NCI-H748 (cell line): ENCODE results near the gene TOMM6.
"Not testable (repeated sequence)": the region's sequence is repeated elsewhere in the genome, so short reads cannot be mapped to it uniquely, and the experiment has no call there.

Experiments used
- DNase-seq: peaks from one replicate; lab custom pipeline; 2025; ENCODE audit not compliant: unreplicated experiment; lab: John Stamatoyannopoulos, UW

Gene TOMM6

DNA sequence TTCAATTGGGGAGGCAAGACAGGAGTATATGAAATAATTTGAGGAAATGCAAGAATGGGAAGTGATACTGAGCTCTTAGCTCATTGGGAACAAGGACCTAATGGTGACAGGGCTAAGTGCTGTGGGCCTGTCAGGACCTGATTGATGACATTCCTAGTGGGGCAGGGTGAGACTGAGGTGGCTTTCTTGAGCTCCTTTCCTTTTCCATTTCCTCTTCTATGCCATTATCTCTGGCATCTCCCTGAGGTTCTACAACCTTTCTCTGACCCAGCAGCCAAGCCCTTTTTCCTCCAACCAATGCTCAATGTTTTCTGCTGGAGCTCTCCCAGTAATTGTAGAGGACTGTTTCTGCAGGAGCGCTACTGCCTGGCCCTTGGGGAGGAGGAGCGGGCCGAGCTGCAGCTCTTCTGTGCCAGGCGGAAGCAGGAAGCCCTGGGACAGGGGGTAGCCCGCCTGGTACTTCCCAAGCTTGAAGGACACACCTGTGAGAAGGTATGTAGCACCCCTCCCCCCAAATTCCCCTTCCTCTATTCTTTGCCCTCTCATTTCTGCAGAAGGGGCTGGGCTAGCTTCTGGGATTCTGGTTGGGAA, 2.8 kb upstream of the TOMM6 start:
- no peak for DNase-seq

DNA sequence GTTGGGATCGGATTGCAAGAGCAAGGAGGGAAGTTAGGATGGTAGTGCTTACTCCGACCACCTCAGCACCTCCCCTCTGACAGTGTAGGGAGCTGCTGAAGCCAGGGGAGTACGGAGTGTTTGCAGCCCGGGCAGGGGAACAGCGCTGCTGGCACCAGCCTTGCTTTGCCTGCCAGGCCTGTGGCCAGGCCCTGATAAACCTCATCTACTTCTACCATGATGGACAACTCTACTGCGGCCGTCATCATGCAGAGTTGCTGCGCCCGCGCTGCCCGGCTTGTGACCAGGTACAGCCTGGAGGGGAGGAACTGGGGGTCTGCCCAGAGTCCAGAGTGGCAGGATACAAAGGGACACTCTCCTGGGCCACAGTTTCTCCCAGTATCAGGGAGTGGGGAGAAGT, 2.2 kb upstream of the TOMM6 start:
- no peak for DNase-seq

DNA sequence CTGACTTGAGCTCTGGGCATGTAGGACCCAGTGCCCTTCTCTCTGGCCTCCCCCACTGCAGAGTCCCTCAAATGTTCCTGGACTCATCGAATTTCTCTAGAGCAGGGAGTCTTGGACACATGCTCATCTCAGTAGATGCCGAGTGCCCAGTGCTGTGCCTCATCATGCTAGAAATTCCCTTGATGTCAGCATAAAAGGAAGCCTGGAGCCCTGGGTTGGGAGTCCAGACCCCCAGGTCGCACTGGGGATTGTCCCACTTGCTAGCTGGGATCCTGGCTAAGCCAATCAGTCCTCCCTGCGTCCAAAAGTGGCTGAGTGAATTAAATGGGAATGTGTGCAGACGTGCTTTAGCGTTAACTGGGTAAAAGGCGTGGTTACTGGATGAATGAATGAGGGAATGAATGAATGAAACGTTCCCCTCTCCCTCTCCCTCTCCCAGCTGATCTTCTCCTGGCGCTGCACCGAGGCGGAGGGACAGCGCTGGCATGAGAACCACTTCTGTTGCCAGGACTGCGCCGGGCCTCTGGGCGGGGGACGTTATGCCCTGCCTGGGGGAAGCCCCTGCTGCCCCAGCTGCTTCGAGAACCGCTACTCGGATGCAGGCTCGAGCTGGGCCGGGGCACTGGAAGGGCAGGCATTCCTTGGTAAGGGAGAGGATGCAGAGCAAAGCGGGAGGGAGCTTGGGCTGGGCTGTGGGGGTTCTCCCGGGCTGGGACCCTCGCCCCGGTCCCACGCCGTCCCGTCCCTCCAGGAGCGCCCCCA, 1.6 kb upstream of the TOMM6 start:
- peak; percentile 61 for DNase-seq

DNA sequence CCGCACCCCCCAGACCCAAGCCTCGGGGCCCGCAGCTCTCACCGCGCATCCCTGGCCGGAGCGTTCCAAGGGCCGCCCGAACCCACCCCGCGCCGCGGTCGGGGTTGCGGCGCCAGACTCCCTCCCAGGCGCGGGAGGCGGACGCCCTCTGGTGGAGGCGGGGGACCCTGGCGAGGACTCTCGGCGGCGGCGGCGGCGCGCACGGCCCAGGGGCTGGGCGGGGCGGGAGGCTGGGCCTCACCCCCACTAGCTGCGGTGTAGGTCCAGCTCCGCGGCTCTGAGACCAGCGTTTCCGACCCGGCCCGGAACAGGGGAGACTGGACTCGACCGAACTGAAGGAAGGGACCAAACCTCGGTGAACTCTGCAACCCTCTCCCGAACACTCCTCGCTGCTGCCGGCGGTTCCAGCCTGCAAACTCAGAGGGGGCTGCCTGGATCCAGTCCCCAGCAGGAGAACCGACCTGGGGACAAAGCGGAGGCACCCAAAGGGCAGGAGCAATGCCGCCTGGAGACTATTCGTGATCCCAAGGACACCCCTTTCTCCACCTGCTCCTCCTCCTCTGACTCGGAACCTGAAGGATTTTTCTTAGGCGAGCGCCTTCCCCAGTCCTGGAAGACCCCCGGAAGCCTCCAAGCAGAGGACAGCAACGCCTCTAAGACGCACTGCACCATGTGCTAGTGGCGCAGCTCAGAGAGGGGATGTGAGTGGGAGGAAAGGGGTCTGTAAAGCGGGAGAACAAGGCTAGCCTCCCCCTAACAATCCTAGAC, 859 bp upstream of the TOMM6 start:
- peak; percentile 89 for DNase-seq

DNA sequence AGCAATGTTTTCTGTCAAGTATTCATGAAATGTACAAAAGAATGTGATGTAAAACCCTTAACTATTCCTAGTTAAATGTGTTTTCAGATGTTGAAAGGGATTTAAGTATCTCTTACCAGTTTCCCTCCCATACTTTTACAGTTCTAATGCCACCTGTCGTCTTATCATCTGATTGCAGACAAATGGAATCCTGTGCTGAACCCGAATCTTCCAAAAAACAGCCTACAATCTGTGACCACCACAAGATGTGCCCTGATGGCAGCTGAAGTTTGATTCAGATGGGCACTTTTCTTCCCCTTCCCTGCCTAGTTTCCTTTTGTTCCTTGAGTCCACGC, 1.9 kb downstream of the TOMM6 start:
- no peak for DNase-seq

DNA sequence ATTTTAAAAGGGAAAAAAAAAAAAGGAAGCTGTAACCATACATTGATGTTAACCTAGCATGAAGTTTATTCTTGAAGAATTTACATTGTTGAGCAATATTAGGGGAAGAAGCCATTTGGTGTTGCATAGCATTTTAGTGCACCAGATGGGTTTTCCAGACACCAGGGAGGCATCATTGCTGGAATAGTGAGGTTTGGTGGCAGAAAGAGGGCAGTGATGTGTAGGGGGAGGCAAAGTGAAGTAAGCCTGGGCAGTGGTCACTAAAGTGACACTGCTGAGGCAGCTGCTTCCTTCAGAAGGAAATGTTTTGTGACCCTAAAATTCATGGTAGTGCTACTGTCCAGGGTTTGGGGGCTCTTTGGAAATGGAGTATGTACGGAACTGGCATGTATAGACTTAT, 2.6 kb downstream of the TOMM6 start:
- no peak for DNase-seq

DNA sequence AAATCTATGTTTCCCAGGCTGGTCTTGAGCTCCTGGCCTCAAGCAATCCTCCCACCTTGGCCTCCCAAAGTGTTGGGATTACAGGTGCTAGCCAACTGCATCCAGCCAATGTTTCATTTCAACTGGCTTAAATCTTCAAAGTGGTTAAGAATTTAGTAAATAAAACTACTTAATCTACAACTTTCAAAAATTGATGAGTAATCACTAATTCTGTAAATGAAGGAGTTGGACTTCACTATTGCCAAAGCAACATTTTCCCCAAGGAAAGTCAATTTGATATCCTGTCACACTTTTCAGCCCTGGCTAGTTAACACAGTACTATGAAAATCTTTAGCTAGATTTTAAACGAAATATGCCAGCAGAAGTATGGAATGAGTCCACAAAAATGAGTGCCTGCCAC, 3.8 kb downstream of the TOMM6 start:
- DNase-seq = no peak

DNA sequence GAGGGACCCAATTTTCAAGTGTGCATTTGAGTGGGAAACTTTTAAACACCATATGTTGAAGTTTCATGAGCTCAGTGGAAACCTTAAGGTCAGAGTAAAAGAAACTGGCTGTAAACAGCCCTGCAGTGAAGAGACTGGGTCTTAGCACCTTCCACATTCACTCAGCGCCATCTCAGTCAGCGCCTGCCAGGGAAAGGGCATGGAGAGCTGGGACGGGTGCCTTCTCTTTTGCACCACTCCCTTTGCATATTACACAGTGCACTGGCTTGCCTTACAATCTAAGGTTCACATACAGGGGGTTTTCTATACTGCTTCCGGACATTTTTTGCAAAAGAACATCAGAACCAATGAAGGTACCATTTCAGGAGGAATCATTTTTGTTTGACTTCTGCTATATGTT, 4.5 kb downstream of the TOMM6 start:
- no peak for DNase-seq

DNA sequence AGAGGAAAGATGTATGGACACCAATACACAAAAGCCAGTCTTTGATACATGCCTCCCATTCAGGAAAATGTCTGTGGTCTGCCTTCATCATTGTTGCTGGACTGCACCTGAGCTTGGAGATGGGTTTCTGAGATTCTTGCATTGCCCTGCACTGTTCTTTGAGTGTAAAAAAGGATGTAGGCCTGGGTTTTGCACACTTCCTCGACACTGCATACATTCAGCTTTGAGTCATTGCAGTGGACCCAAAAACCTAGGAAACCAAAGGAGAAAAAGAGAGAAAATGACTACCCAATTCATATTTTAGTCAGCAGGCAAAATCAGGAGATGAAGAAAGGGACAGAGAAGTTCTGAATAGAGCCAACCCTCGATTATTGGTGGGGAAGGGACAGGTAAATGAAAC, 9.0 kb downstream of the TOMM6 start:
- no peak for DNase-seq

DNA sequence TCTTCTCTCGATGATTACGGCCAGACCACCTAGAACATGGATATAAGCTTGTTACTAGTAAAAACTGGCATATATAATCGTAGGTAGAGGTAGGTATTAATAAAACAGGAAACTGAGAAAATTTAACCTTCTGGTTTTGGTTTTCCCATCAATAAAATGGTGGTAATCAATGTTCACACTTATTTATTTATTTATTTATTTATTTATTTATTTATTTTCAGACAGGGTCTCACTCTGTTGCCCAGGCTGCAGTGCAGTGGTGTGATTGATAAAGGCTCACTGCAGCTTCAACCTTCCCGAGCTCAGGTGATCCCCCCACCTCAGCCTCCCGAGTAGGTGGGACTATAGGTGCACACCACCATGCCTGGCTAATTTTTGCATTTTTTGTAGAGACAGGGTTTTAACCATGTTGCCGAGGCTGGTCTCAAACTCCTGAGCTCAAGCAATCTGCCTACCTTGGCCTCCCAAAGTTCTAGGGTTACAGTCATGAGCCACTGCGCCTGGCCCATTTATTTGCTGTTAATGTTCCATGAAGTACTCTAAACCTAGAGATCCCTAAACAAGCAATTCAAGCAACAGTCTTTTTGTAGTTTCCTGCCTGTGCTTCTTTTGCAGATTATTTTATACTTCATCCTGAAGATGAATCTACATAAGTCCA, 11.5 kb downstream of the TOMM6 start:
- DNase-seq = no peak

DNA sequence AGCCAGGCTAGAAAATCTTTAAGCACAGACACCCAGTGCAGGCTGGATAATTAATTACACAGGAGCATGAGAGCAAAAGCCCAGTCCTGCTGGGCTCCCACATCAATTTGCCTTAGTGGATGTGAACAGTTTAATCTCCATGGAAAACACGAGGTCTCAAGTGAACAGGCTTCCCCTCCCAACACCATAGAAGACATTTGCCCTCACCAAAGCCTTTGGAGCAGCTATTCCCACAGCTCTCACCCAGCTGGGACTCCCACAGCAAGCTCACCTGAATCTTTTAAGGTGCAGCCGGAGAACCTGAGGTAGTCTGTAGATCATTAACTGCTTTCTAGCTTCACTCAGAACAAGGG, 12.0 kb downstream of the TOMM6 start:
- no peak for DNase-seq

DNA sequence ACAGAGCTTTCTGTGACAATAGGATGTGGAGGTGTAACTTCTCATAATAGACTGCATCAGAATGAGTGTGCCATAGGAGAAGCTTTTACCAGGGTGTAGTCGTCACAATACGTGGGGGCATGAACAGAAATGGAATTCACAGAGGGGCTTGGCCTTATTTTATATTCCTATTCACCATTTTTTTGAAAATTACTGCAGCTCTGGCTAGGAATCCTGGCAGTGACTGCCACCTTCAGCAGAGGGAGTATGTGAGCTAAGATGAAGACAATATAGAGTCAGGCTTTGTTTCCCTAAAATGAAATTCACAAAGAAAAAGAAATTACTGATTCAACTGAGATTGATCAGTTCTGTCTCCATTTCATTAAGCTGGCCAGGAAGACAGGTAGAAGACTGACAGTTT, 13.9 kb downstream of the TOMM6 start:
- DNase-seq = no peak

DNA sequence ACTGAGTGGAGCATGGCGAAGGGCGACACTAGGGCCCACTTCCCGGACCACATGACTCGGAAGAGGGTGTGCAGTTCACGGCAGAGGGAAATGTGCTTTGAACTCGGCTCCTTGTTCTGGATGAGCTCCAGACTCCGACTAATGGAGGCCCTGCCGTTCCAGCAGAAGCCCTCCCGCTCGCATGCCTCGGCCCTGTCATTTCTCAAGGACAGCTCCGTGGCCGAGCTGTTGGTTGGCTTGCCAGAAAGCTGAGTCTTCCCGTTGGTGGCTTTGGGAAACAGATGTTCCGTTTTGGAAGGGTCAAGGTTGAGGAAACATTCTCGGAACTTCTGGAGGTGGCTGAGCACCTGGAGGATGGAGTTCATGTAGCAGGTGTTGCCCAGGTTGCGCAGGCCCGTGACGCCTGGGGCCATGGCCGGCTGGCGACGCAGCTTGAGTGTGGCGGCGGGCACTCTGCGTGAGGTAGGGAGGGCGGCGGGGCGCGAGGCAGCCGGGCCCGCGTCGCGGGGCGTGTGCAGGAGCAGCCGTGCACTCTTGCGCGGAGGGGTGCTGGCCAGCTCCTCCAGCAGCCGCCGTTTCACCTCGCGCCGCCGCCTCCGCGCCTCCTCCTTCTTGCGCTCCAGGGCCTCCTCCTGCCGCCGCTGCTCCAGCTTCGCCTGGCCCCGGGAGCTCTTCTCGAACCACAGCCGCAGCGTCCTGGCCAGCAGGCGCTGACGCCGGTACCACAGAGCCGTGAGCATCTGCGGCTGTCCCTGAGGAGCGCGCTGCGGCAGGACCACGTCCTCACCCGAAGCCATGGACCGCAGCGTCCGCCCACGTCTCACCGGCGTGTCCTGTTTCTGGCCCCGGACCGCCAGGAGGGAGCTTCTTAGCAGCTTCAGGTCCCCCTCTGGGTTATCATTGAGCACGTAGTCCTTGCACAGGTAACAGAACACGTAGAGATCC, 18.6 kb downstream of the TOMM6 start:
- DNase-seq = no peak

DNA sequence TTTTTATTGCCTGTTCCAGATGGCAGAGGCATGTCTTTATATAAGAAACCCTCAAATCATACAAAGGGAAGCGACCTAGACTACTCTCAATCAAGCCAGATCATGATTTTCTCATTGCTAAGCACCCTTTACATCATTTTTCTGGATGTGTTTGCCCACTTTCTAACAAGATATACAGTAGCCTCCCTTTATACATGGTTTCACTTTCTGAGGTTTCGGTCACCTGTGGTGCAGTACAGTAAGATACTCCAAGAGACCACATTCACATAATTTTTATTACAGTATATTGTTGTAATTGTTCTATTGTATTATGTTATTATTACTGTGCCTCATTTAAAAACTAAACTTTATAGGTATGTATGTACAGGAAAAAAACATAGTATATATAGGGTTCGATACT, 23.6 kb downstream of the TOMM6 start:
- DNase-seq = no peak

DNA sequence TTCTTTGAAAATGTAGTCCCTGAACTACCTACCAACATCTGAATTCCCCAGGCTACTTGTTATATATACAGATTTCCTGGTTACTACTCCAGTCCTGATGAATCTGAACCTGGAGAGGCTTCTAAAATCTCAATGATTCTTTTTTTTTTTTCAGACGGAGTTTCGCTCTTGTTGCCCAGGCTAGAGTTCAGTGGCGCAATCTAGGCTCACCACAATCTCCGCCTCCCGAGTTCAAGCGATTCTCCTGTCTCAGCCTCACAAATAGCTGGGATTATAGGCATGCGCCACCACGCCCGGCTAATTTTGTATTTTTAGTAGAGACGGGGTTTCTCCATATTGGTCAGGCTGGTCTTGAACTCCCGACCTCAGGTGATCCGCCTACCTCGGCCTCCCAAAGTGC, 24.5 kb downstream of the TOMM6 start:
- DNase-seq = not testable (repeated sequence)

DNA sequence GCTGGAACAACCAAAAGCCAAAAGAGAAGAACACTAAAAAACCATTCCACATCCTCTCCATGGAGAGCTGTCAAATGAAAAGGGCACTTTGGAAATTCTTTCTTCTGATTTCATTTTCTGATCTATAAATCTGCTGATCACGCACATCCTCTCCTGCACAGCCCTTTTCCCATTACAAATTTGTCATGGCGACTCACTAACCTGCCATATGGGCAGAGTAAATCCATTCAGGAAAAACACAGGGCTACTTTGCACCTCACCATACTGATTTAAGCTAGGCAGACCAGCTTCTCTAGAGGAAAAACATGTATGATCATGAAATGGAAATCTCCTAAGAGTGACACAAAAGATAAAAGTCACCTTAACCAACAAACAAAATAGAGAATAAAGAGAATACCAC, 26.0 kb downstream of the TOMM6 start:
- DNase-seq = no peak

DNA sequence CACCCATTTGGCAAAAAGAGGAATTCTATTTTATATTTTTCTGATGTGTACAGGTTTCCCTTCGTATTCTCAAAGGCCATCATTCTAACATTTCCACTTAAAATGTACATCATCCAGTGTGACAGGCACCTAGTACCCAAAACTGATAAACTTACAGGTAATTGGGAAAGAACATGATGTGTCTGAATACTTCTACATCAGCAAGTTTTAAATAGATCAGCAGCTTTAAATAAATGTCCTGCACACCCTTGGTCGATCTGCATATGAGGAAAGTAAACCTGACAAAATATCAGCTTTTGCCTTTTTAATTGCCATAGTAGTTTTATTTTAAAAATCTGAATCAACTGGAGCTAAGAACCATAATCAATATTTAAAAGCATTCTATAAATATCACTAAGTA, 26.5 kb downstream of the TOMM6 start:
- no peak for DNase-seq

DNA sequence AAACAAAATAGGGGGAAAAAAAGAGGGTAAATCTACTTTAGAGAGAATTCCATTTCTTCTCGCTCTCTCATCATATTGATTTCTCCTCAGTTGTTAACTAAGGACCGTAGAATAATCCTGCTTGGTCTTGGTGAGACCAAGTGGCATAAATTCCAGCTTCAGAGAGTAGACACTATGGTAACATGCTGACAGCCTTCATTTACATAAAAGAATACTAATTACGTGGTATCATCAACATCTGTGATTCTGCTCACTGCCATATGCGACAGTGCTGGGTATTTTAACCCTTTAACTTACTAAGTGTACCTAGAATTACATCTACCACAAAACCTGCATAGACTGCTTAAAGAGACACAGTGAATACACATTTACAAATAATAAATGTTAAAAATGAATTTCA, 27.1 kb downstream of the TOMM6 start:
- no peak for DNase-seq

DNA sequence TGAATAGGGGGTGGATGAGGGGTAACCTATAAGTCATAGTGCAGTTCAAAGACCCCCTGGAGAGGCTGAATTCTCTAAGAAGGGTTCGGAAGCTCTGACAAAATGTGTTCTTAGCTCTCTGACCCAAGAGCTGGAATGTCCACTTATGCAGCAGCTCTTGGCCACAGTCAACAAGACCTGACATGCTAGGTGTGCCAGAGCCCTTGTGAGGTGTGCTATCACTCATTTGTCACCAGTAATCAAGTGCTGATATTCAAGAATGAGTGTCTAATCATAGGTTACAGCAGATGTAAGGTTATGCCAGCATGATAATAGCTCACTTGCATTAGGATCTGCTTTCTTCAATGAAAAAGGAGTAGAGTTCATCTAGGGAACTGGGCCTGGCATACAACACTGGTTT, 28.1 kb downstream of the TOMM6 start:
- DNase-seq = no peak

DNA sequence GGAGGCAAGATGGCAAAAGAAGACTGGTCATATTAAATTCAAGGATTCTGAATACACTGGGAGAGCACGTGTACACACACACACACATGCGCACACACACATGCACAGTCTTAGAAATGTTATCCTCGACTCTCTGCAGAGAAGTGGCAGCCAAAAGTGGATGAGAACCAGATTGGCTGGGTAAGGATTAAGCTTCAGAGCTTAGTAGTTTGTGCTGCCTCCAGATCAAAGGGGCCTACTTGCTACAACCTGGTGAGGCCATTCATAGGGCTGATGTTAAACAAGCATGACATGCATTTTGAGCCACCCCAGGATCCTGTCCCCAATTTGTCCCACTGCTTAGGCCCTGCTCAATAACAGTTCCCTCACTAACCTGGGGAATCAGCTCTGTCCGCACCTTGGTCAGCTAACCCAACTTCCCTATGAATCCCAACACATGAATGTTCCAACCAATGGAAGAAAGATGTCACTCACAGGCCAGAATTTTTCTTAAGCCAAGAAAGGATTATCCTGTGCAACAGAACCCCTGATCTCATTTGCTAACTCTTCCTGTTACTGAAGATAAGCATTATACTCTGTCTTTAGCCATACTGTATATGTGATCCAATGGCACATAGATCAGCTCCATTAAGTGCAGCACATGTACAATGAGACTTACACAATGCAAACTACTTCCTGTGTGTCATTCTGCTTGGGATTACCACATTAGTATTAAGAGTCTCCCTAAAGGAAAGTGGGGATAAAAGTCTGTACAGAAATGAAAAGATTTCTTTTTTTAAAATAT, 31.0 kb downstream of the TOMM6 start:
- DNase-seq = no peak
